Measurements from ENCODE around the gene RAB10. TPM values are rescaled to one million over a fixed set of nuclear protein-coding genes. Genes with fewer than 3 reads are reported as not detected.

Gene RAB10
- total and polyA plus RNA-seq, 9 of the 15 experiments (the other 6 are each of a cell fraction or from before 2014, with no cell fraction given): 25.1 to 214 (median 157) TPM

DNA sequence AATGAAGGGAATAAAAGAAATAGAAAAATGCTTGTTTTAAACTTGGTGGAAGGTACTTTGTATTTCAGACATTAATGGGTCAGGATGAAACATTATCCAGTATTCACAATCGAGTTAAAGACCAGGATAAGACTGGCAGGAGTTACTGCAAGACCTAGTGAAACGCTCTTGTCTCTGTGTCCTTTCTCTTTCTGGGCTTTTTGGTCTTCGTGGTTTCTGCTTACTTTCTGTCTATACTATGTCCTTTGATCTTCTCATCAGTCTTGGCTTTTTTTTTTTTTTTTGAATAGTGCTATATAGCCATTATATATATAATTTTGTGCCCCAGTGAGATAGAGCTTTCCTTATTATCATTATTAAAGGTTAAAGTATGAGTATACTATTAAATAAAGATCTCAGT is 96.9 kb downstream of the RAB10 start:
- Histone ChIP-seq H3K9me1 (ENCODE audit: control insufficient read depth, insufficient read depth, low read length) (no peaks in the 10 kb centered on the region), H3K4me1 (replicated peaks in 1 of 2; ENCODE audit: control insufficient read depth in 2 of 2, insufficient read depth in 2 of 2, low read length in 2 of 2) (no peaks in the 10 kb centered on the region), H3K36me3 (ENCODE audit: control insufficient read depth, insufficient read depth, low read length) (peaks cover 88% of the 10 kb centered on the region), H3K27ac (ENCODE audit: extremely low read depth, low read depth, low read length) (no peak overlapping the region), H2AFZ (ENCODE audit: low read depth, low read length) (no peak overlapping the region), H3K9ac (ENCODE audit: insufficient read depth in 1 of 2, low read depth in 2 of 2, low read length in 2 of 2) (no peak overlapping the region), H3K4me2 (ENCODE audit: insufficient read depth, low read length) (no peak overlapping the region), H4K20me1 (replicated peaks; ENCODE audit: control insufficient read depth, insufficient read depth, low read length) (no peaks in the 10 kb centered on the region), H3K27me3 (ENCODE audit: control insufficient read depth in 2 of 2, insufficient read depth in 2 of 2, low read length in 2 of 2) (no peaks in the 10 kb centered on the region), H3K4me3 (no peak overlapping the region), H3K9me3 (replicated peaks; ENCODE audit: control insufficient read depth, insufficient read depth, low read depth, low read length) (no peaks in the 10 kb centered on the region), H3K79me2 (ENCODE audit: control insufficient read depth, insufficient read depth, low read length) (peaks cover 30% of the 10 kb centered on the region)
- no TSS peak for BruUV-seq (replicated peaks)
- intact Hi-C loops (cut with micrococcal nuclease) (no loop called here), in situ Hi-C loops (cut with MboI) (no loop called here)
- POLR2A ChIA-PET: interaction anchor here (1.5 kb wide), 1 partner anchor 170 kb away, joined by 3 read pairs; no protein-coding TSS in a partner anchor
- WGBS (ENCODE audit: insufficient coverage, low coverage, missing lambda C conversion rate): 98% methylated on average over 3 of the region's 3 CpGs
- CTCF ChIA-PET (ENCODE audit: low intra/inter-chr PET ratio): no interaction called here
- DNase-seq (ENCODE audit: extremely low read depth in 1 of 4, low spot score in 3 of 4): no peak
- no peak for ATAC-seq
- FAIRE-seq: no peak
- TF ChIP-seq, protein P1, sequence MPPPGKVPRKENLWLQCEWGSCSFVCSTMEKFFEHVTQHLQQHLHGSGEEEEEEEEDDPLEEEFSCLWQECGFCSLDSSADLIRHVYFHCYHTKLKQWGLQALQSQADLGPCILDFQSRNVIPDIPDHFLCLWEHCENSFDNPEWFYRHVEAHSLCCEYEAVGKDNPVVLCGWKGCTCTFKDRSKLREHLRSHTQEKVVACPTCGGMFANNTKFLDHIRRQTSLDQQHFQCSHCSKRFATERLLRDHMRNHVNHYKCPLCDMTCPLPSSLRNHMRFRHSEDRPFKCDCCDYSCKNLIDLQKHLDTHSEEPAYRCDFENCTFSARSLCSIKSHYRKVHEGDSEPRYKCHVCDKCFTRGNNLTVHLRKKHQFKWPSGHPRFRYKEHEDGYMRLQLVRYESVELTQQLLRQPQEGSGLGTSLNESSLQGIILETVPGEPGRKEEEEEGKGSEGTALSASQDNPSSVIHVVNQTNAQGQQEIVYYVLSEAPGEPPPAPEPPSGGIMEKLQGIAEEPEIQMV (tag; conservative IDR thresholded peaks at IDR 0.05; ENCODE audit: low read depth): no peak
- TF ChIP-seq, protein P2, sequence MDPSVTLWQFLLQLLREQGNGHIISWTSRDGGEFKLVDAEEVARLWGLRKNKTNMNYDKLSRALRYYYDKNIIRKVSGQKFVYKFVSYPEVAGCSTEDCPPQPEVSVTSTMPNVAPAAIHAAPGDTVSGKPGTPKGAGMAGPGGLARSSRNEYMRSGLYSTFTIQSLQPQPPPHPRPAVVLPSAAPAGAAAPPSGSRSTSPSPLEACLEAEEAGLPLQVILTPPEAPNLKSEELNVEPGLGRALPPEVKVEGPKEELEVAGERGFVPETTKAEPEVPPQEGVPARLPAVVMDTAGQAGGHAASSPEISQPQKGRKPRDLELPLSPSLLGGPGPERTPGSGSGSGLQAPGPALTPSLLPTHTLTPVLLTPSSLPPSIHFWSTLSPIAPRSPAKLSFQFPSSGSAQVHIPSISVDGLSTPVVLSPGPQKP (CRISPR knock-in tag; IDR thresholded peaks at IDR 0.05): no peak
- TF ChIP-seq, protein P3, sequence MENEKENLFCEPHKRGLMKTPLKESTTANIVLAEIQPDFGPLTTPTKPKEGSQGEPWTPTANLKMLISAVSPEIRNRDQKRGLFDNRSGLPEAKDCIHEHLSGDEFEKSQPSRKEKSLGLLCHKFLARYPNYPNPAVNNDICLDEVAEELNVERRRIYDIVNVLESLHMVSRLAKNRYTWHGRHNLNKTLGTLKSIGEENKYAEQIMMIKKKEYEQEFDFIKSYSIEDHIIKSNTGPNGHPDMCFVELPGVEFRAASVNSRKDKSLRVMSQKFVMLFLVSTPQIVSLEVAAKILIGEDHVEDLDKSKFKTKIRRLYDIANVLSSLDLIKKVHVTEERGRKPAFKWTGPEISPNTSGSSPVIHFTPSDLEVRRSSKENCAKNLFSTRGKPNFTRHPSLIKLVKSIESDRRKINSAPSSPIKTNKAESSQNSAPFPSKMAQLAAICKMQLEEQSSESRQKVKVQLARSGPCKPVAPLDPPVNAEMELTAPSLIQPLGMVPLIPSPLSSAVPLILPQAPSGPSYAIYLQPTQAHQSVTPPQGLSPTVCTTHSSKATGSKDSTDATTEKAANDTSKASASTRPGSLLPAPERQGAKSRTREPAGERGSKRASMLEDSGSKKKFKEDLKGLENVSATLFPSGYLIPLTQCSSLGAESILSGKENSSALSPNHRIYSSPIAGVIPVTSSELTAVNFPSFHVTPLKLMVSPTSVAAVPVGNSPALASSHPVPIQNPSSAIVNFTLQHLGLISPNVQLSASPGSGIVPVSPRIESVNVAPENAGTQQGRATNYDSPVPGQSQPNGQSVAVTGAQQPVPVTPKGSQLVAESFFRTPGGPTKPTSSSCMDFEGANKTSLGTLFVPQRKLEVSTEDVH (IDR thresholded peaks at IDR 0.05; ENCODE audit: low read depth, partially characterized antibody): no peak
- TF ChIP-seq SIRT6 (IDR thresholded peaks at IDR 0.05; ENCODE audit: low read depth, low read length) (no peak), ESRRB (CRISPR knock-in tag; IDR thresholded peaks at IDR 0.05; ENCODE audit: borderline replicate concordance) (no peak), MYC (IDR thresholded peaks at IDR 0.05; ENCODE audit: low read depth, low read length) (no peak), MYC (CRISPR knock-in tag; IDR thresholded peaks at IDR 0.05; ENCODE audit: borderline replicate concordance, low read depth) (no peak)
- TF ChIP-seq, protein P4, sequence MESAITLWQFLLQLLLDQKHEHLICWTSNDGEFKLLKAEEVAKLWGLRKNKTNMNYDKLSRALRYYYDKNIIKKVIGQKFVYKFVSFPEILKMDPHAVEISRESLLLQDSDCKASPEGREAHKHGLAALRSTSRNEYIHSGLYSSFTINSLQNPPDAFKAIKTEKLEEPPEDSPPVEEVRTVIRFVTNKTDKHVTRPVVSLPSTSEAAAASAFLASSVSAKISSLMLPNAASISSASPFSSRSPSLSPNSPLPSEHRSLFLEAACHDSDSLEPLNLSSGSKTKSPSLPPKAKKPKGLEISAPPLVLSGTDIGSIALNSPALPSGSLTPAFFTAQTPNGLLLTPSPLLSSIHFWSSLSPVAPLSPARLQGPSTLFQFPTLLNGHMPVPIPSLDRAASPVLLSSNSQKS (CRISPR knock-in tag; IDR thresholded peaks at IDR 0.05): no peak
- TF ChIP-seq, protein P5, sequence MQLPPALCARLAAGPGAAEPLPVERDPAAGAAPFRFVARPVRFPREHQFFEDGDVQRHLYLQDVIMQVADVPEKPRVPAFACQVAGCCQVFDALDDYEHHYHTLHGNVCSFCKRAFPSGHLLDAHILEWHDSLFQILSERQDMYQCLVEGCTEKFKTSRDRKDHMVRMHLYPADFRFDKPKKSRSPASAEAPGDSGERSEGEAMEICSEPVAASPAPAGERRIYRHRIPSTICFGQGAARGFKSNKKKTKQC (CRISPR knock-in tag; IDR thresholded peaks at IDR 0.05): no peak
- TF ChIP-seq, protein P6, sequence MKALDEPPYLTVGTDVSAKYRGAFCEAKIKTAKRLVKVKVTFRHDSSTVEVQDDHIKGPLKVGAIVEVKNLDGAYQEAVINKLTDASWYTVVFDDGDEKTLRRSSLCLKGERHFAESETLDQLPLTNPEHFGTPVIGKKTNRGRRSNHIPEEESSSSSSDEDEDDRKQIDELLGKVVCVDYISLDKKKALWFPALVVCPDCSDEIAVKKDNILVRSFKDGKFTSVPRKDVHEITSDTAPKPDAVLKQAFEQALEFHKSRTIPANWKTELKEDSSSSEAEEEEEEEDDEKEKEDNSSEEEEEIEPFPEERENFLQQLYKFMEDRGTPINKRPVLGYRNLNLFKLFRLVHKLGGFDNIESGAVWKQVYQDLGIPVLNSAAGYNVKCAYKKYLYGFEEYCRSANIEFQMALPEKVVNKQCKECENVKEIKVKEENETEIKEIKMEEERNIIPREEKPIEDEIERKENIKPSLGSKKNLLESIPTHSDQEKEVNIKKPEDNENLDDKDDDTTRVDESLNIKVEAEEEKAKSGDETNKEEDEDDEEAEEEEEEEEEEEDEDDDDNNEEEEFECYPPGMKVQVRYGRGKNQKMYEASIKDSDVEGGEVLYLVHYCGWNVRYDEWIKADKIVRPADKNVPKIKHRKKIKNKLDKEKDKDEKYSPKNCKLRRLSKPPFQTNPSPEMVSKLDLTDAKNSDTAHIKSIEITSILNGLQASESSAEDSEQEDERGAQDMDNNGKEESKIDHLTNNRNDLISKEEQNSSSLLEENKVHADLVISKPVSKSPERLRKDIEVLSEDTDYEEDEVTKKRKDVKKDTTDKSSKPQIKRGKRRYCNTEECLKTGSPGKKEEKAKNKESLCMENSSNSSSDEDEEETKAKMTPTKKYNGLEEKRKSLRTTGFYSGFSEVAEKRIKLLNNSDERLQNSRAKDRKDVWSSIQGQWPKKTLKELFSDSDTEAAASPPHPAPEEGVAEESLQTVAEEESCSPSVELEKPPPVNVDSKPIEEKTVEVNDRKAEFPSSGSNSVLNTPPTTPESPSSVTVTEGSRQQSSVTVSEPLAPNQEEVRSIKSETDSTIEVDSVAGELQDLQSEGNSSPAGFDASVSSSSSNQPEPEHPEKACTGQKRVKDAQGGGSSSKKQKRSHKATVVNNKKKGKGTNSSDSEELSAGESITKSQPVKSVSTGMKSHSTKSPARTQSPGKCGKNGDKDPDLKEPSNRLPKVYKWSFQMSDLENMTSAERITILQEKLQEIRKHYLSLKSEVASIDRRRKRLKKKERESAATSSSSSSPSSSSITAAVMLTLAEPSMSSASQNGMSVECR (CRISPR knock-in tag; IDR thresholded peaks at IDR 0.05): no peak
